Coronary artery (tissue), 2 donors: ENCODE data around the gene APBA1.

Experiments used
- DNase-seq: peaks from one replicate; pipeline ENCODE4 v3.0.0-alpha.2; 2017; ENCODE audit warnings: low spot score
- H3K27ac ChIP-seq, 2 donors: fragments of 200-600 bp; sonication (generic); one replicate each; pipeline ENCODE4 v1.5.1; 2016 to 2019
- H3K4me3 ChIP-seq: fragments of 200-600 bp; sonication (generic); 2 replicates; pipeline ENCODE4 v1.5.1; 2016; ENCODE audit warnings: mild to moderate bottlenecking, moderate library complexity
- CTCF ChIP-seq: fragments of 200-600 bp; sonication (generic); IDR thresholded peaks from one replicate; pipeline ENCODE4 v1.5.1; 2019; ENCODE audit warnings: antibody characterized with exemption

Gene APBA1

DNA sequence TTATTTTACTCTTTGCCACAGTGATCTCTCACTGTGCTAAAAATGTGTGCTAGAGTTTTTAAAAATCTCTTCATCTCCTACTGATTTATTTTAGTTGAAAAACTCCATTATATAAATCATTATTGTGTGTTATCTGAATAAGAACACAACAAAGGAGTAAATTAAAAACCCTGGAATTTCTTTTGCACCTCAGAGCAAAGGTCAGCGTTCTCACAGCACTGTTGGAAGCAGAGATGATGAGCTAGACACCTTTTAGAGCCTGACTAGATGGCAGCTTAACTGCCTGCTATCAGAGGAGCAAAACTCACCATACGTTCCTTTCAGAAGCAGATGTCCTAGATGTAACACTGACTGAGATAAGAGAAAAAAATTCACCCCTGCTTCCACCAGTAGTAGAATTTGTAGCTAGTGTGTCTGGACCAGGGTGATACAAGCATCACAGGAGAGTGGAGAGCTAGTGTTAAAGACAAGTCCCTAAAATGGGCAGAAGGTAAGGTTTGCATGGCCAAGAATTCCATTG lies 200.0 kb downstream of the APBA1 start:
- TF ChIP-seq CTCF = no peak
- Histone ChIP-seq H3K4me3 (no peak overlapping the region), H3K27ac (no peak overlapping the region)
- DNase-seq = no peak

DNA sequence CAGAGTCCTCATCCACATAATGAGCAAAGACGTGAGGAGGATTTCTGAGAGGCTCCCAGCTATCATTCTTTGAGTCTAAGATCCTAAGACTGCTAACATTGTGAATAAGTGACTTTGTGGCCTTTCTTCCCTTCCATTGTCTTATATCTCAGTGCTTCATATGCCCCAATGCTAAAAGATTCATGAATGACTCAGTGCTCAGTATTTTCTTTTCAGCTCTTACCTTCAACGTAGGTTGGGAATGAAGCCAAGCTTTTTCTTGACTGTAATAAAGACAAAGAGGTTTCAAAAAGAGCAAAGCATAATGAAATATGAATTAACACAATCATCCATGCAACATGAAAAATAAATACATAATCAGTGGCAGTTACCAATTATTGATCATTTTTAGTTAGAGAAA lies 200.7 kb downstream of the APBA1 start:
- no peak for TF ChIP-seq CTCF
- H3K27ac ChIP-seq = no peak overlapping the region
- no peak for DNase-seq
- H3K4me3 ChIP-seq = no peak overlapping the region

DNA sequence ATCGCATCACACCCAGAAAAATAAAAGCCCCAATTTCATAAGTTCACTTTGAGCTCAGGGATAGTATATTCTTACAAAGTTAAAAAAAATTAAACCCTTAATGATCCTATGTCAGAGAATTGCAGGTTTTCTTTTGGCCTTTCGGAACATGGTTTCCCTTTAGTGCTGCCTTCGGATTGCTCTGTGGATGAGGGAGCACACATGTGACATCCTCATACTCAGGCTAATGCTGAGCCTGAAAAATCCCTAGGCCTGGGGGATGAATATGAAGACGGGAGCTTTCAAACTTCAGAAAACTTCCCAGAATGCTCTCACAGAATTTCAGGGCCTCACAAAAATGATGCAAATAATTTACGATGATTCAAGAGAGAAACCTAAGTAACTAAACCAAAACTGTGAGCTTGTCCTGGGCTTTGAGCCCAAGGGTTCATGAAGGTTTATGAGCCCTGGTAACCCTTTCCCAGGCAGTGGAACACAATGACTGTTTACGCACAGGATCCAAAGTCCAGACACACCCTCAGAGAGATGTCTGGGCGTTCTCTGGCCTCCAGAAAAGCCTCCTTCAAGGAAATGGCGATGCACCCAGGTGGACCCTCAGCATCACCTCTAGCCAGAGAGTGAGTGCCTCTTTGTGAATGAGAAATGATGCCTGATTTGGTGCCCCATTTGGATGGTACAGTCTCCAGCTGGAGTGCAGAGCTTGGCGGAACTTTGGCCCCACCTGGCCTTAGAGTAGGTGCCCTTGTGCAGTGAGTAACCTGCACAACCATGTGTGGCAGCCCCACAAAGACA lies 201.8 kb downstream of the APBA1 start:
- no peak for DNase-seq
- Histone ChIP-seq H3K4me3 (no peak overlapping the region), H3K27ac (no peak overlapping the region)
- TF ChIP-seq CTCF = no peak

DNA sequence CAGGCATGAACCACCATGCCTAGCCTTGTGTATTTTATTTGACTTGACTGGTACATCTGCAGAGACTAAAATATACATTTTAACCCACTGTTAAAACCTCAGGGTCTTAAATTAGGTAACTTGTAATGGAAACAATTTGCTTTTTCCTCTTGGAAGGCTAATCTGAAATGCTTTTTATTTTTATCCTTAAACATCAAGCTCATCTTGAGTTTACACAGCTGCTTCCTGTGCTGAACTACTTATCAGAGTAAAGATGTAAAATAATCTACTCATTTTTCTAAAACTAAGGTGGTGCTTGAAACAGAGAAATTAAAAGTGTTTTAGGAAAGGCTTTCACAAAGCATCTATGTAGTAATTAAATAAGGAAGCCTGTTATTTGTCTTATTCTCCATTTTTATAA lies 203.0 kb downstream of the APBA1 start:
- no peak for DNase-seq
- TF ChIP-seq CTCF = no peak
- no peak overlapping the region for H3K27ac ChIP-seq

DNA sequence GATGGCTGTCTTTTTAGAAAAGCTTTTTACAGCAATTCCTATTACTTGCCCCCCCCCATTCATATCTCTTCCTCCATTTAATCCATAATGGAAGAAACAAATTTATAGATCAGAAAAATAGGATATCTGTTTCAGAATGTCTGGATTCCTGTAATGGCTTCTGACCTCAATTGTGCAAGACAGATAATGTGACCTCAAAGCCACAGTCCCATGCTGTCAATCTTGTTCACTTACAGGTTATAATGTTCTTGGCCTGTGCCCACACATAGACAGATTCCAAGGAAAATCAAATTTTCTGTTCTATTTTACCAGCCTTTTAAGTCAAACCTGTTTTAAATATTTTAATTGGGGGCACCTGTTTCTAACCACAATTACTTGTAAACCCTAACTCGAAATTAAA lies 203.8 kb downstream of the APBA1 start:
- DNase-seq = no peak
- Histone ChIP-seq H3K4me3 (no peak overlapping the region), H3K27ac (no peak overlapping the region)
- TF ChIP-seq CTCF = no peak

More for the DNA sequence above, 203.0 kb downstream of the APBA1 start:
- no peak overlapping the region for H3K4me3 ChIP-seq

DNA sequence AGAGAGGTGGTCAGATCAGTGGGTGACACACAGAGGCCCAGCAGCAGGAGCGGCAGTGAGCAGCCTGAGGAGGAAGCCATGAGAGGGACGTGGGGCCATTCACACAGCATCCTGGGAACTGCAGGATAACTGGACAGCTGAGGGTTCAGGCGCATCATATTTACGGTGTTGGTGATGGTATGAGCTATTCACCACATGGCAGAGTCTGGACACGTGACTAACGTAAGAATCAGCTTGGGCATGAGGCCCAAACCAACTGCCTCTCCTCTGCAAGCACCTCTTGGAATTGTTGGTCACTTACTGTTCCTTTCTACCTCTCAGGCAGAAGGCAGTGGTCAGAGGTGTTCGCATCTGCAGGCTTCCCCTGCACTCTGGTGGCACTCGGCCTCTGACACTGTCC lies 206.0 kb downstream of the APBA1 start:
- Histone ChIP-seq H3K27ac (no peak overlapping the region), H3K4me3 (no peak overlapping the region)
- no peak for DNase-seq
- no peak for TF ChIP-seq CTCF

GRCh38 chr9:69465473-69465872 lies 206.7 kb downstream of the APBA1 start:
- no peak for TF ChIP-seq CTCF
- Histone ChIP-seq H3K4me3 (no peak overlapping the region), H3K27ac (no peak overlapping the region)
- DNase-seq = no peak
